Astrocyte (in vitro differentiated cells and primary cell): ENCODE measurements around the gene LRRC61. TPM values are rescaled to one million over a fixed set of nuclear protein-coding genes. Genes with fewer than 3 reads are reported as not detected.
"Not testable (repeated sequence)": the region's sequence is repeated elsewhere in the genome, so short reads cannot be mapped to it uniquely, and the experiment has no call there.

Experiments used
- DNase-seq: peaks from one replicate; pipeline ENCODE4 v3.0.0-alpha.2; 2010; ENCODE audit warnings: low read depth
- FAIRE-seq: peaks from 2 replicates; lab custom pipeline; 2011; peaks lifted over from hg19 to GRCh38; lab: Jason Lieb, UNC
- H2AFZ ChIP-seq: 2 replicates; pipeline ENCODE4 v1.6.0; 2012; ENCODE audit warnings: low read depth, low read length, inconsistent platforms
- H3K27ac ChIP-seq: 2 replicates; pipeline ENCODE4 v1.5.1; 2011; ENCODE audit warnings: low read depth, low read length, inconsistent platforms
- H3K27me3 ChIP-seq: 2 replicates; pipeline ENCODE4 v1.6.0; 2011; ENCODE audit warnings: low read length, inconsistent platforms; ENCODE audit not compliant: insufficient read depth
- H3K36me3 ChIP-seq: 2 replicates; pipeline ENCODE4 v1.5.1; 2011; ENCODE audit warnings: low read length, inconsistent platforms; ENCODE audit not compliant: insufficient read depth
- H3K4me1 ChIP-seq: 2 replicates; pipeline ENCODE4 v1.5.1; 2011; ENCODE audit warnings: low read length, inconsistent platforms; ENCODE audit not compliant: insufficient read depth
- H3K4me2 ChIP-seq: 2 replicates; pipeline ENCODE4 v1.6.0; 2012; ENCODE audit warnings: low read length, inconsistent platforms
- H3K4me3 ChIP-seq: 2 replicates; pipeline ENCODE4 v1.5.1; 2011; ENCODE audit warnings: low read depth, mild to moderate bottlenecking, low read length, inconsistent platforms; ENCODE audit not compliant: insufficient read depth
- H3K79me2 ChIP-seq: 2 replicates; pipeline ENCODE4 v1.6.0; 2012; ENCODE audit warnings: mild to moderate bottlenecking, low read length, inconsistent platforms; ENCODE audit not compliant: insufficient read depth
- H3K9ac ChIP-seq: 2 replicates; pipeline ENCODE4 v1.6.0; 2012; ENCODE audit warnings: mild to moderate bottlenecking, low read length, inconsistent platforms
- H3K9me3 ChIP-seq: 2 replicates; pipeline ENCODE4 v1.5.1; 2012; ENCODE audit warnings: low read depth, mild to moderate bottlenecking, low read length, inconsistent platforms; ENCODE audit not compliant: insufficient read depth
- H4K20me1 ChIP-seq: 2 replicates; pipeline ENCODE4 v1.6.0; 2012; ENCODE audit warnings: low read length, inconsistent platforms; ENCODE audit not compliant: insufficient read depth
- H3K27ac Mint-ChIP-seq: one replicate; pipeline ENCODE4 v1.8.0; 2021; ENCODE audit warnings: mild to moderate bottlenecking, mixed read lengths; ENCODE audit not compliant: unreplicated experiment
- H3K27me3 Mint-ChIP-seq: one replicate; pipeline ENCODE4 v1.8.0; 2021; ENCODE audit warnings: low read depth, mixed read lengths; ENCODE audit not compliant: unreplicated experiment
- H3K36me3 Mint-ChIP-seq: one replicate; pipeline ENCODE4 v1.8.0; 2021; ENCODE audit warnings: low read depth, mixed read lengths; ENCODE audit not compliant: unreplicated experiment
- H3K4me1 Mint-ChIP-seq: one replicate; pipeline ENCODE4 v1.8.0; 2021; ENCODE audit warnings: low read depth, mixed read lengths; ENCODE audit not compliant: unreplicated experiment
- H3K4me3 Mint-ChIP-seq: one replicate; pipeline ENCODE4 v1.8.0; 2021; ENCODE audit warnings: mild to moderate bottlenecking, moderate library complexity, mixed read lengths; ENCODE audit not compliant: unreplicated experiment
- H3K9me3 Mint-ChIP-seq: one replicate; pipeline ENCODE4 v1.8.0; 2021; ENCODE audit warnings: mild to moderate bottlenecking, mixed read lengths; ENCODE audit not compliant: unreplicated experiment
- total RNA-seq: library from RNA; stranded (reverse); gene quantifications from 2 replicates; pipeline ENCODE4 v1.2.1, GENCODE V29; 2021

The LRRC61 gene
- total RNA-seq, 1 donor from 2014 or later: 0.45 TPM

DNA sequence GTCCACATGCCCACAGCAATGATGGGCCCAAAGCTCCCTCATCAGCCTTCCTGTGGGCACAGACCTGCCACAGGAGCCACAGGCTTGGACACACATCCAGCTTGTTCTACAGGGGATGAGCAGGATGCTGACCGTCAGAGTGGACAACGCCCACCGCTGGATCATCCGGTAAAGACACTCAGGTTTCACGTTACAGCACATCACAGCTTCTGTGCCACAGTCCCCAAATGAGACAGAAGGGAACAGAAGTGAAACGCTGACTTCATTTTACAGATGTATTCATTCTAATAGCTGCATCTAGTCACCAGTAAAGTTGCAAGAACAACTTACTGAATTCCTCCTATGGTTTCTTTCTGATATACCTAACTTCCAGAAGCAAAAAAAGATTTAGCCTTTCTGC lies 32.8 kb upstream of the LRRC61 start:
- H4K20me1 ChIP-seq, H3K9me3 ChIP-seq, H3K27ac ChIP-seq, H3K4me1 ChIP-seq, H3K36me3 ChIP-seq, H3K36me3 Mint-ChIP-seq, DNase-seq, H3K27ac Mint-ChIP-seq, H3K9ac ChIP-seq, H3K9me3 Mint-ChIP-seq, H3K4me3 Mint-ChIP-seq, H3K27me3 Mint-ChIP-seq, H2AFZ ChIP-seq, H3K4me1 Mint-ChIP-seq, H3K4me2 ChIP-seq, H3K79me2 ChIP-seq, H3K27me3 ChIP-seq, FAIRE-seq, H3K4me3 ChIP-seq: not testable (repeated sequence)

DNA sequence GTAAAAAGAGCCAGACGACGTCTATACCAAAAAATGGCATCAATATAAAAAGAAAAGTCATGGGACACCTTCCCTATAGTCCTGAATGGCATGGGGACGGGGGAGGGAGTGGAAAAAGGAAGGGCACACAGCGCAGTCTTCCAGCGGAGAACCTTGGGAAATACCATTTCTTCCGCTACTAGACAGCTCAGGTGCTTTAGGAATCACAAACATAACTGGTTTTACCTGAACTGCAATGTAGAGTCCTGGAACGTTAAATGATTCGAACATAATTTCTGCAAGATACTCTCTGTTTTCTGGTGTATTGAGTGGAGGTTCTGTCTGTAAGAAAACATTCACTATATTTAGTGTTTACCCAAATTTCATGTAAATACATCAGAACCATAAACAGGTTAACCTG lies 28.1 kb upstream of the LRRC61 start:
- not testable (repeated sequence) for H3K9me3 Mint-ChIP-seq, FAIRE-seq, H3K9ac ChIP-seq, H3K27me3 ChIP-seq, DNase-seq, H3K4me3 ChIP-seq, H4K20me1 ChIP-seq, H3K36me3 Mint-ChIP-seq, H3K4me1 Mint-ChIP-seq, H3K4me2 ChIP-seq, H3K27me3 Mint-ChIP-seq, H3K4me1 ChIP-seq, H3K79me2 ChIP-seq, H2AFZ ChIP-seq, H3K27ac Mint-ChIP-seq, H3K4me3 Mint-ChIP-seq, H3K27ac ChIP-seq, H3K36me3 ChIP-seq, H3K9me3 ChIP-seq

DNA sequence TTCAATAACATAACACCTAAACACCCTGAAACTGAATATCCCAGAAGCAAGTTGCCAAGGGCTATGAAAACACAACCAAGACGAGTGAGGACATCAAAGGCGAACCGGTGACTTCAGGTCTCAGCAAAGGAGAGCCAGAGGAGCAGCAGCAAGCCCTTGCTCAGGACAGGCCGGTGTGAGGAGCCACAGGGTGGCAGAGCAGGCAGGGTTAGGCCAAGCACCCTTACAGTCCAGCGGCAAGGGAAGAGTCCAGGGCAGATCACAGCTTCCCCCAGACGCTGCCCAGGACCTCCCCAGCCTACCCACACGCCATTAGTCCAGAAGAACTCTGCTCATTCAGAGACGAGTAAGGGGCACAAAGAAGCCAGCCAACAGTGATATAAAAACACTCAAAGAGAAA lies 27.5 kb upstream of the LRRC61 start:
- not testable (repeated sequence) for H3K4me1 Mint-ChIP-seq, H3K36me3 Mint-ChIP-seq, H3K4me1 ChIP-seq, H3K79me2 ChIP-seq, H3K4me2 ChIP-seq, H3K27me3 ChIP-seq, H3K27ac Mint-ChIP-seq, H3K9me3 ChIP-seq, H3K27me3 Mint-ChIP-seq, H2AFZ ChIP-seq, FAIRE-seq, H3K4me3 Mint-ChIP-seq, H3K9ac ChIP-seq, H3K36me3 ChIP-seq, H3K27ac ChIP-seq, H4K20me1 ChIP-seq, H3K9me3 Mint-ChIP-seq, DNase-seq, H3K4me3 ChIP-seq

DNA sequence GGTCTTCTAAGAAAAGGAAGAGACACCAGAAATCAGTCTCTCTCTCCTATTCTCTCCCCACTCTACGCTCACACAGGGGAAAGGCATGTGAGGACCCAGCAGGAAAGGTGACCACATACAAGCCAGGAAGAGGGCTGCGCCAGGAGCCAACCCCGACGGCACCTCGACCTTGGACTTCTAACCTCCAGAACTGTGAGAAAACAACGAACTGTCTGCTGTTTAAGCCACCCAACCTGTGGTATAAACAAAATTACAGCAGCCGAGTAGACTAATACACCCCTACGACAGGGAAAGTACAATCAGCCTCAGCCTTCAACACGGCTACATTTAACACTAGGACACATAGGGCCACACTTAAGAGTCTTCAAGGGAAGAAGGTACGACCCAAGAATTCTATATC lies 26.4 kb upstream of the LRRC61 start:
- FAIRE-seq: not testable (repeated sequence)

DNA sequence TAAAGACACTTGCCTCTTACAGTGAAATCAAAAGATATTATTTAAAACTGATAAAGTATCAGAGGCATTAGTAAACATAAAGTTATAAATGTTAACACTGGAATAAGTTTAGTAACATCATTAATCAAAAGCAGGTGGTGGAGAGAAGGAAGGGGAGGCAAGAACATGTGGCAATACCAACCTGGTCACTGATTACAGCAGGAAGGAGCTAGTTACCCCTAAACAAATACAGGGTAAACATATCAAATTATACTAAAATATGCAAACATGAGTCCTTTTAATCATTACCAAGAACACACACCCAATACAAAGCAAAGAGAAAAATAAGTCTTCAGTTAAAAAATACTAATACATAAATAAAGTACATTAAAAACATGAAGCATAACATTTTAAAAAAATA lies 25.2 kb upstream of the LRRC61 start:
- not testable (repeated sequence) for H3K27me3 Mint-ChIP-seq, H3K27ac ChIP-seq, H3K9me3 Mint-ChIP-seq, FAIRE-seq, DNase-seq, H3K4me3 Mint-ChIP-seq, H3K27me3 ChIP-seq, H3K36me3 ChIP-seq, H3K9ac ChIP-seq, H3K4me2 ChIP-seq, H3K27ac Mint-ChIP-seq, H4K20me1 ChIP-seq, H3K9me3 ChIP-seq, H2AFZ ChIP-seq, H3K36me3 Mint-ChIP-seq, H3K4me3 ChIP-seq, H3K79me2 ChIP-seq, H3K4me1 ChIP-seq, H3K4me1 Mint-ChIP-seq

More for the DNA sequence above, 26.4 kb upstream of the LRRC61 start:
- H4K20me1 ChIP-seq, H3K36me3 Mint-ChIP-seq, H3K4me3 ChIP-seq, DNase-seq, H3K4me1 Mint-ChIP-seq, H3K27me3 Mint-ChIP-seq, H3K9me3 ChIP-seq, H3K27ac Mint-ChIP-seq, H3K4me2 ChIP-seq, H3K36me3 ChIP-seq, H3K27me3 ChIP-seq, H3K9ac ChIP-seq, H3K4me3 Mint-ChIP-seq, H3K79me2 ChIP-seq, H2AFZ ChIP-seq, H3K9me3 Mint-ChIP-seq, H3K27ac ChIP-seq, H3K4me1 ChIP-seq: not testable (repeated sequence)

DNA sequence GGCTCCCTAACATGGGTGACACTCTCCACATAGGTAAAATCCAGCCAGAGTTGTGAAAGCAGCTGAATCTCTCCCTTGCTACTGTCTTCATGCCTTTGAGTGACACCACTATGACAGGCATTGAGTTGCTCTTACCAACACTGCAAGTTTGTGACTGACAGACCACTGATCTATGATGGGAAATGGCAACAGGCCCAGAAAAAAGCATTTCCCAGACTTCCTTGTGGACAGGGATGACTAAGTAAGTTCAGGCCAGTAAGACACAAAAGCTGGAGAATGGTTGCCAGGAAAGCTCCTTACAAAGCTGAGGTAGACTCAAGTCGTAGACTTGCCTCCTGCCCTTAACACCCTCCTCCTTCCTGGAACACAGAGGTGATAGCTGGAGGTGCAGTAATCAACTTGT lies 20.2 kb upstream of the LRRC61 start:
- peak; percentile 55 for DNase-seq
- FAIRE-seq, H3K9me3 Mint-ChIP-seq: not testable (repeated sequence)

More for the DNA sequence above, 20.2 kb upstream of the LRRC61 start:
- H3K27ac ChIP-seq, H3K36me3 Mint-ChIP-seq, H3K27ac Mint-ChIP-seq, H3K4me2 ChIP-seq, H2AFZ ChIP-seq, H3K36me3 ChIP-seq, H3K4me1 ChIP-seq, H3K4me3 Mint-ChIP-seq, H4K20me1 ChIP-seq, H3K4me3 ChIP-seq, H3K9me3 ChIP-seq, H3K27me3 Mint-ChIP-seq, H3K9ac ChIP-seq, H3K27me3 ChIP-seq, H3K79me2 ChIP-seq: not testable (repeated sequence)
- peaks cover 16% of the 10 kb centered on the region for H3K4me1 Mint-ChIP-seq
